ENCODE measurements around the gene CBARP.

- TF ChIP-seq SP1 (CRISPR knock-in tag; conservative IDR thresholded peaks at IDR 0.05), result no peak
- TF ChIP-seq, protein P1, sequence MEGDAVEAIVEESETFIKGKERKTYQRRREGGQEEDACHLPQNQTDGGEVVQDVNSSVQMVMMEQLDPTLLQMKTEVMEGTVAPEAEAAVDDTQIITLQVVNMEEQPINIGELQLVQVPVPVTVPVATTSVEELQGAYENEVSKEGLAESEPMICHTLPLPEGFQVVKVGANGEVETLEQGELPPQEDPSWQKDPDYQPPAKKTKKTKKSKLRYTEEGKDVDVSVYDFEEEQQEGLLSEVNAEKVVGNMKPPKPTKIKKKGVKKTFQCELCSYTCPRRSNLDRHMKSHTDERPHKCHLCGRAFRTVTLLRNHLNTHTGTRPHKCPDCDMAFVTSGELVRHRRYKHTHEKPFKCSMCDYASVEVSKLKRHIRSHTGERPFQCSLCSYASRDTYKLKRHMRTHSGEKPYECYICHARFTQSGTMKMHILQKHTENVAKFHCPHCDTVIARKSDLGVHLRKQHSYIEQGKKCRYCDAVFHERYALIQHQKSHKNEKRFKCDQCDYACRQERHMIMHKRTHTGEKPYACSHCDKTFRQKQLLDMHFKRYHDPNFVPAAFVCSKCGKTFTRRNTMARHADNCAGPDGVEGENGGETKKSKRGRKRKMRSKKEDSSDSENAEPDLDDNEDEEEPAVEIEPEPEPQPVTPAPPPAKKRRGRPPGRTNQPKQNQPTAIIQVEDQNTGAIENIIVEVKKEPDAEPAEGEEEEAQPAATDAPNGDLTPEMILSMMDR (IDR thresholded peaks at IDR 0.05), result no peak
- no peak for TF ChIP-seq ZNF423 (CRISPR knock-in tag; IDR thresholded peaks at IDR 0.05)
- TF ChIP-seq, protein P2, sequence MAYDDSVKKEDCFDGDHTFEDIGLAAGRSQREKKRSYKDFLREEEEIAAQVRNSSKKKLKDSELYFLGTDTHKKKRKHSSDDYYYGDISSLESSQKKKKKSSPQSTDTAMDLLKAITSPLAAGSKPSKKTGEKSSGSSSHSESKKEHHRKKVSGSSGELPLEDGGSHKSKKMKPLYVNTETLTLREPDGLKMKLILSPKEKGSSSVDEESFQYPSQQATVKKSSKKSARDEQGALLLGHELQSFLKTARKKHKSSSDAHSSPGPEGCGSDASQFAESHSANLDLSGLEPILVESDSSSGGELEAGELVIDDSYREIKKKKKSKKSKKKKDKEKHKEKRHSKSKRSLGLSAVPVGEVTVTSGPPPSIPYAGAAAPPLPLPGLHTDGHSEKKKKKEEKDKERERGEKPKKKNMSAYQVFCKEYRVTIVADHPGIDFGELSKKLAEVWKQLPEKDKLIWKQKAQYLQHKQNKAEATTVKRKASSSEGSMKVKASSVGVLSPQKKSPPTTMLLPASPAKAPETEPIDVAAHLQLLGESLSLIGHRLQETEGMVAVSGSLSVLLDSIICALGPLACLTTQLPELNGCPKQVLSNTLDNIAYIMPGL (CRISPR knock-in tag; IDR thresholded peaks at IDR 0.05), result 0 out of 2 replicates have a peak, but pooled peaks have one; percentile 36
- no peak for TF ChIP-seq FOXJ3 (CRISPR knock-in tag; IDR thresholded peaks at IDR 0.05; ENCODE audit: borderline replicate concordance)
Observed at GRCh38 chr19:1255186-1256161, 17.7 kb upstream of the CBARP start.
